ENCODE data around the gene DUSP16.

DNA sequence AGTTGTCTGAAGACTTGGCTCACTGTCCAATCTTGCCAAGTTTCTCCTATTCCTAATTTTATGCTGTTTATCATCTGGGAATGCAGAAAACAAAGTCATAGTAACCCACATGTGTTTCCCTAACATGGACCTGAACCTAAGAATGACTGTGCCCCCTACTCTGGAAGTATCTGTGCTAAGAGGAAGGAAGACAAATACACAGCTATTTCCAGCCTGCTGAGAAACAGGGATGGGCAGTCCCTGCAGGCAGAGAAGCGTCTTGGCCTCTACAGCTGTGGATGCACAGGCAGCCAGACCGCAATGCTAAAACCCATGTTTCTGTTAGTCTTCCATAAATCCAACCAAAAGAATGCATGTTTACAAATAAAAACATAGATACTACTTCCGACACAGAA, 56.2 kb downstream of the DUSP16 start:
- TF ChIP-seq CTCF (IDR thresholded peaks at IDR 0.05) (no peak), POLR2A (IDR thresholded peaks at IDR 0.05) (no peak)
